ENCODE measurements around the gene SRGN. TPM values are rescaled to one million over a fixed set of nuclear protein-coding genes. Genes with fewer than 3 reads are reported as not detected.

SRGN gene
- total and polyA plus RNA-seq, 10 of the 15 experiments (the other 5 are each of a cell fraction or from before 2014, with no cell fraction given) = 382 to 2,414 (median 885) TPM

DNA sequence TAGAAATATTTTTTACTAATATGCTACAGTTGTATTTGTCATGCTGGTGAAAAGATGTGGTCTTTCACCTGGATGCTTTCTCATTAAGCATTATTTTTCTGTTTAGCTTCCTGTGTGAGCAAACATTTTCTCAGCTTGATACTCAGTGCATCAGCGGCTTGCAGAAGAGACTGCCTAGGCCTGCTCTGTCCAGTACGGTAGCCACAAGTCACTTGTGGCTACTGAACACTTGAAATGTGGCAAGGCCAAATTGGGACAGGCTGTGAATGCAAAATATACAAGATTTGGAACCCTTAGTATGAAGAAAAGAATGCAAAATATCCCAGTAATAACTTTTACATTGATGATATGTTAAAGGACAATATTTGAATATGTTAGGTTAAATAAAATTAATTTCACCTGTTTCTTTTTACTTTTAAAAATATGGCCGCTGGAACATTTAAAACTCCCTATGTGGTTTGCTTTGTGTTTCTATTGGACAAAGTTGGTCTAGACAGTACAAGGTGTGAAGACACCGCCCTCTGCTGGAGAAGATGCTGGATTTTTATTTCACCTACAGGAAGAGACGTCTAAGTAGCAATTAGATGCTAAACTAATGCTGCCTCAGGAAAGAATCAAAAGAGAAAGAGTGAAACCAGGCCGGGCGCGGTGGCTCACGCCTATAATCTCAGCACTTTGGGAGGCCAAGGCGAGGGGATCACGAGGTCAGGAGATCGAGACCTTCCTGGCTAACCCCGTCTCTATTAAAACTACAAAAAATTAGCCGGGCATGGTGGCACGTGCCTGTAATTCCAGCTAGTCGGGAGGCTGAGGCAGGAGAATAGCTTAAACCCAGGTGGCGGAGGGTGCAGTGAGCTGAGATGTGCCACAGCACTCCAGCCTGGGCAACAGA is 5.3 kb downstream of the SRGN start (continued):
- TF ChIP-seq BCL11A (IDR thresholded peaks at IDR 0.05; ENCODE audit: low read depth, low read length) (no peak), ZNF217 (IDR thresholded peaks at IDR 0.05) (no peak), BACH1 (IDR thresholded peaks at IDR 0.05; ENCODE audit: borderline replicate concordance) (peak; percentile 58), SREBF2 (IDR thresholded peaks at IDR 0.05; ENCODE audit: low read length) (no peak), PBX3 (IDR thresholded peaks at IDR 0.05; ENCODE audit: insufficient replicate concordance, low read depth, low read length) (no peak), ZNF274 (IDR thresholded peaks at IDR 0.05; ENCODE audit: insufficient read depth, insufficient read length) (no peak), NR2F1 (conservative IDR thresholded peaks at IDR 0.05) (0 out of 2 replicates have a peak, but pooled peaks have one; percentile 45), DPF2 (IDR thresholded peaks at IDR 0.05) (no peak), SKIL (IDR thresholded peaks at IDR 0.05; ENCODE audit: low read depth, poor library complexity, severe bottlenecking) (peak; percentile 93), JUNB (IDR thresholded peaks at IDR 0.05) (no peak), ZNF24 (IDR thresholded peaks at IDR 0.05) (0 out of 2 replicates have a peak, but pooled peaks have one; percentile 13), PML (IDR thresholded peaks at IDR 0.05; ENCODE audit: low read length) (no peak), IKZF1 (conservative IDR thresholded peaks at IDR 0.05) (peak; percentile 60; the same call in 1 of the 2 replicates), CHD4 (IDR thresholded peaks at IDR 0.05) (no peak), TAF1 (IDR thresholded peaks at IDR 0.05; ENCODE audit: borderline replicate concordance, low read depth, low read length) (no peak), STAT3 (IDR thresholded peaks at IDR 0.05; ENCODE audit: low read depth, low read length) (no peak), ZBTB11 (CRISPR knock-in tag; IDR thresholded peaks at IDR 0.05) (no peak), SIN3A (IDR thresholded peaks at IDR 0.05; ENCODE audit: low read depth, low read length) (no peak), NR2C2 (IDR thresholded peaks at IDR 0.05; ENCODE audit: borderline replicate concordance, control insufficient read depth, insufficient read length, low read depth) (no peak), BCLAF1 (IDR thresholded peaks at IDR 0.05) (no peak)

All from GM12878 (cell line).